GM19468 (cell line): ENCODE measurements around the gene RFX1.
"Not testable (repeated sequence)": the region's sequence is repeated elsewhere in the genome, so short reads cannot be mapped to it uniquely, and the experiment has no call there.

Experiments
- ATAC-seq: cut with Tn5 transposase; IDR thresholded peaks from one replicate; pipeline ENCODE4 v1.9.1; 2021; ENCODE audit warnings: mild to moderate bottlenecking, moderate library complexity, moderate number of reproducible peaks; ENCODE audit not compliant: unreplicated experiment; ENCODE audit errors: extremely low read depth

Gene RFX1

DNA sequence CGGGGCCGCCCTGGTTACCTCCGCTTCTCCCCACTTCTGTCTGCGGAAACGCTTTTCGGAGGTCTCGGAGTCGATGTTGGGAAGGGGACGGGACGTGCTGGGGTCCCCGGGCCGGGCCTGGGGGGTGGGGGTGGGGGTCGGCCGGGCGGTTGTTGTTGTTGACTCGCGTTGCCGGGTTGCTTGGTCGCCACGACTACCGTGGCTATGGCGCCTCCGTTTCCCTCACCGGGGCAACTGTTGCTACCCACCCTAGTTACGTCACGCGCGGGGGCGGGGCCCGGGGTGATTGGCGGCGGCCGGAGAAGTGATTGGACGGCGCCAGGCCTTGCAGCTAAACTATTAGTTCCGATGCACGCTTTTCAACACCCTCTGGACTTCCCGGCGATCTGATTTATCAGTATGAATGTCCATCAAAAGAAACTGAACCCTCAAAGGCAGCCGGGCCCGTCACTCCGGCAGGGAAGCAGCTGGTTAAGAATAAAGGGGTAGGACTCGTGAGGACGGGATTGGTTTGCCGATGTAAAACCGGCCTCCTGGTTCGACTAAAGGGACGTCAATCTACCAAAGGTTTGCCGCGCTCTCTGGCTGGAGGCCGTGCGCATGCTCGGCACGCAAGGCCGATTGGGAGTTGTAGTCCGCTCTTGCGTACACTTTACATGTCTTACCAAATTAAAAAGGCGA, at the start of gene RFX1:
TSS of gene RFX1 (minus strand) at position 236 of the 681 bp plus-strand sequence. CDS start 12,477 bp downstream, outside the sequence.
- peak; percentile 71 for ATAC-seq

DNA sequence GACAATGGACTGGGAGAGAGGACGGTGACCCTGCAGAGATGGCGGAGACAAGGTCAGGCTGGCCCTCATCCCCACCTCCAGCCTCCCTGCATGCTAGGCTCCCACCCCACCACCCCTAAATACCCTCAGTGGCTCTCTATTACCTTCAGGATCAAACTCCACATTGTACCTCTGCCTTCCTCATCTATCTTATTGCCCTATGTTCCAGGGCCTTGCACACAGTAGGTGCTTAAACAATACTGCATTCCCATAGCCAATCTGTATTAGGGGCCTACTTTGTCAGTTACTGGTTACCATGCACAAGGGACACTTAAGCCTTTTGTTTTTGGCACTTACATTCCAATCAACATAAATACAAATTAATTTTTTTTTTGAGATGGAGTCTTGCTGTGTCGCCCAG, 49.3 kb upstream of the RFX1 start:
- no peak for ATAC-seq

DNA sequence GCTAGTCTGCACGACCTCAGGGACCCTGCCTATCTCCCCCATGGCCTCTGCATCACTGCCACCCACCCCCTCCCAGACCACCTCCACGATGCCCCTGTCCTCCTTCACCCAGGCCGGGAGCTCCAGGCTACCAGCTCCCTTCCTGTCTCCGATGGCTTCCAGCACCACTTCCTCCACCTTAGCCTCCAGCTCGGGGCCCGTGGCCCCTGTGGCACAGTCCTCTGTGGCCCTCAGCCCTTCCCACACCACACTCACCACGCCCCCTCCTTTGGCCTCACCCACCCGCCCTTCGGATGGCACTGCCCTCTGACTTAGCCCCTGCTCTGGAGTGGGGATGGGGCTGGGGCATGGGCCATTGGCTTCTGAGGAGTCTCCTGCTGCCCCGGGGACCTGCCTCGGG, 48.6 kb upstream of the RFX1 start:
- no peak for ATAC-seq

GRCh38 chr19:14054099-14054498, 48.0 kb upstream of the RFX1 start:
- ATAC-seq: no peak

DNA sequence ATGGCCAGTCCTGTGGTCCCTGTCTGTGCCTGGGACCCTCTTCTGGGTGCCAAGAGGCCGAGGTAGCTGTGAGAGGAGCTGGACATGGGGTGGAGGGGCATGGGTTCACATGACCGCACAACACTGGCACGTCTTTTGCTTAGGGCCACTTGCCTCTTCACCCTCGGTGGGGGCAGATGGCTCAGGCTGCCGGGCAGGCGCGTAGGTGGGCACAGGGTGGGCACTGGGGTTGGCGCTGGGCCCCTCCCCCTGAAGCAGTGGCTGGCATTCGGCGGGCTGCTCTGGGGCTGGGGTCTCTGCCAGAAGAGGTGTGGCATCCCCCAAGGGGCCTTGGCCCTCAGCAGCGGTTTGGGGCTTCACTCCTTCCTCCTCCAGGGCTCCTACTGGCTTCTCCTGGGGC, 47.4 kb upstream of the RFX1 start:
- ATAC-seq: no peak

GRCh38 chr19:14053032-14053431, 46.9 kb upstream of the RFX1 start:
- no peak for ATAC-seq

GRCh38 chr19:14052470-14052869, 46.4 kb upstream of the RFX1 start:
- no peak for ATAC-seq

- ATAC-seq: no peak
These were observed 45.9 kb upstream of the RFX1 start for GRCh38 chr19:14051980-14052379.

GRCh38 chr19:14050961-14051360, 44.8 kb upstream of the RFX1 start:
- ATAC-seq: not testable (repeated sequence)

- ATAC-seq: no peak
These were observed 44.4 kb upstream of the RFX1 start for GRCh38 chr19:14050512-14050911.

DNA sequence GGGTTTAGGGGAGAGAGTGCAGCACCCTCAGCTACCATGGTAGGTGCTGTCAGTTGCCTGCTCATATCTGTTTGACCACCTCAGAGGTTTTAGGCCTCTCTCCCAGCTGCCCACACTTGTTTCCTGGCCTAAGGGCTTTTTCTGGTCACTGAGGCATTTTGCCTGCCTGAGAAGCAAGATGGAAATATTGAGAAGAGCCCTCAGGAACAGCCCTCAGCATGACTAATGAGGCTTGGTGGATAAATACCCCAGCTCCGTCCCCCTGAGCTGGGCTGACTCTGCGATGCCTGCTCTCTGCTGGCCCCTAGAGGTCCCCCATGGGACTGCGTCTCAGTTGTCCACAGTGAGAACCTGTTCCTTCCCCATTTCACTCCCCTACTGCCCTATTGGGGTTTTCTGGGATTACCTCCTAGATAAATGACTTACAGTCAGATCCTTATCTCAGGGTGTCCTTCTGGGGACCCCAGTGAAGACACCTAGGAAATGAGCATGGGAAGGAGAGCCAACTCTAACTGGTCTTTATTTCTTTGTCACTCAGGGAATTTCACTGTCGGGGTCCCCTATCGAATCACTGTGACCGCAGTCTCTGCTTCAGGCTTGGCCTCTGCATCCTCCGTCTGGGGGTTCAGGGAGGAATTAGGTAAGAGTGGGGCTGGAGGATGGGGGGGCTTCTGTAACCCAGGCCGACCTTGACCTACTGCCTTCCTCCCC, 42.5 kb upstream of the RFX1 start:
- ATAC-seq: no peak

DNA sequence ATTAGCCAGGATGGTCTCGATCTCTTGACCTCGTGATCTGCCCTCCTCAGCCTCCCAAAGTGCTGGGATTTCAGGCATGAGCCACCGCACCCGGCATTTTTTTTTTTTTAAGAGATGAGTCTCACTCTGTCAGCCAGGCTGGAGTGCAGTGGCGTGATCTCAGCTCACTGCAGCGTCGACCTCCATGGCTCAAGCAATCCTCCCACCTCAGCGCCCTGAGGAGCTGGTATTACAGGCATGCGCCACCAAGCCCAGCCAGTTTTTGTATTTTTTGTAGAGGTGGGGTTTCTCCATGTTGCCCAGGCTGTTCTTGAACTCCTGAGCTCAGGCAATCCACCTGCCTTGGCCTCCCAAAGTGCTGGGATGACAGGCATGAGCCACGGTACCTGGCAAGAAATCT, 41.7 kb upstream of the RFX1 start:
- ATAC-seq: not testable (repeated sequence)

- ATAC-seq: not testable (repeated sequence)
These were observed 36.8 kb upstream of the RFX1 start for GRCh38 chr19:14042659-14043608.

GRCh38 chr19:14039181-14039580, 33.1 kb upstream of the RFX1 start:
- no peak for ATAC-seq

GRCh38 chr19:14035706-14036105, 29.6 kb upstream of the RFX1 start:
- no peak for ATAC-seq

DNA sequence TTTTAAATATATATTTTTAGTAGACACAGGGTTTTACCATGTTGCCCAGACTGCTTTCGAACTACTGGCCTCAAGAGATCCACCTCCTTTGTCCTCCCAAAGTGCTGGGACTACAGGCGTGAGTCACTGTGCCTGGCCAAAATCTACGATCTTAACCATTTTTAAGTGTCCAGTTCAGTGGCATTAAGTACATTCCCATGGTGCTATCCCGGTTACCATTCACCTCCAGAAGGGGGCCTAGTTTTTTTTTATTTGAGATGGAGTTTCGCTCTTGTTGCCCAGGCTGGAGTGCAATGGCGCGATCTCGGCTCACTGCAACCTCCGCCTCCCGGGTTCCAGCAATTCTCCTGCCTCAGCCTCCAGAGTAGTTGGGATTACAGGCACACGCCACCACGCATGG, 29.0 kb upstream of the RFX1 start:
- not testable (repeated sequence) for ATAC-seq

GRCh38 chr19:14033946-14034345, 27.8 kb upstream of the RFX1 start:
- ATAC-seq: no peak

DNA sequence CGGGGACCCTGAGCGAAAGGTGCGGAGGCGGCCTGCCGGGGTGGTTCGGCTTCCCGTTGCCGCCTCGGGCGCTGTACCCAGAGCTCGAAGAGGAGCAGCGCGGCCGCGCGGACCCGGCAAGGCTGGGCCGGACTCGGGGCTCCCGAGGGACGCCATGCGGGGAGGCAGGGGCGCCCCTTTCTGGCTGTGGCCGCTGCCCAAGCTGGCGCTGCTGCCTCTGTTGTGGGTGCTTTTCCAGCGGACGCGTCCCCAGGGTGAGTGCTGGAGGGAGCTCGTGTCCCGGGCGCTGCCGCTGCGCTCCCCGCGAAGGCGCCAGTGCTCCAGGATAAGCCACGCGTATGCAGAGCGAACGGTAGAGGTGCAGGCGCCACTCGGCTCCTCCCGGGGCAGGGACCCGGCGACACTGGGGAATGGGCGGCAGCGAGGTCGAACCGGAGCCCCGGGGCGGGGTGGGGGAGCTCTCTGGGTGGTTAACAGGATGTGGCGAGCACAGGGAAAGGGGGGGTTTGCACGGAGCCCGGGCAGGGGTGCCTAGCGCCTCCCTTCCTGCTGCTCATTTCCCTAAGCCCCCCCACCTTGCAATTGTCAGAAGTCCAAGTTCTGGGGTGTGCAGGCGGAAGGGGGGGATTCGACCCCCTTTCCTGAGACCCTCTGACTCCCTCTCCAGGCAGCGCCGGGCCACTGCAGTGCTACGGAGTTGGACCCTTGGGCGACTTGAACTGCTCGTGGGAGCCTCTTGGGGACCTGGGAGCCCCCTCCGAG, 25.8 kb upstream of the RFX1 start, which contains the start of gene IL27RA:
TSS of gene IL27RA (plus strand) at position 44 of the 762 bp plus-strand sequence. CDS start at position 155, 111 bp downstream.
- peak; percentile 56 for ATAC-seq

DNA sequence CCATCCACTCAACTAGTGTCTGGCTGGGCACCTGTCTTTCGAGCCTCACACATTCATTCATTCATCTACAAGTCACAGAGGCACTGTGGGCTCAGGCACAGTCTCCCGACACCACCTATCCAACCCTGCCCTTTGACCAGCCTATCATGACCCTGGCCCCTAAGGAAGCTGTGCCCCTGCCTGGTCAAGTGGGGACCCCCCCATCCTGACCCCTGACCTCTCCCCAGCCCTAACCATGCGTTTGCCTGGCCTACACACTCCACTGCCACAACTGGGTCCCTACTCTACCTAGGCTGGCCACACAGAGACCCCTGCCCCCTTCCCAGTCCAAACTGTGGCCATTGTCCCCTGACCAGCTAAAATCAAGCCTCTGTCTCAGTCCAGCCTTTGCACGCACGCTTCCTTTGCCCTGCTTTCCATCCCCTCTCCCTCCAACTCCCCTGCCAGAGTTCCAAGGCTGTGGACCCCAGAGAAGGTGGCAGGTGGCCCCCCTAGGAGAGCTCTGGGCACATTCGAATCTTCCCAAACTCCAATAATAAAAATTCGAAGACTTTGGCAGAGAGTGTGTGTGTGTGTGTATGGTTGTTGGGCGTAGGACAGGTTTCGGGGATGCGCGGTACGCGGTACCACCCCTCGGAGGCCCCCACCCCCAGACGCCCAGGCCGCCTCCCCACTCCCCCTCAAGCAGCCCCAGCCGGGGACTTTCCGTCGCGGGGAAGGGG, 25.0 kb upstream of the RFX1 start:
- no peak for ATAC-seq
